Esophagus (tissue), 2 donors: ENCODE measurements around the gene TEC. TPM values are rescaled to one million over a fixed set of nuclear protein-coding genes. Genes with fewer than 3 reads are reported as not detected.

Source experiments
- H3K27ac ChIP-seq, 2 donors: one replicate each; pipeline ENCODE4 v1.5.1; 2013; ENCODE audit warnings: low read depth in 2 of 2, mild to moderate bottlenecking in 2 of 2, inconsistent platforms in 1 of 2, low read length in 1 of 2, moderate library complexity in 1 of 2
- H3K27me3 ChIP-seq, 2 donors: one replicate each; pipeline ENCODE4 v1.6.1; 2013; ENCODE audit warnings: low read length in 2 of 2, control low read depth in 1 of 2, mild to moderate bottlenecking in 1 of 2; ENCODE audit not compliant: insufficient read depth in 2 of 2, control insufficient read depth in 1 of 2
- H3K36me3 ChIP-seq, 2 donors: one replicate each; pipeline ENCODE4 v1.6.1; 2013; ENCODE audit warnings: low read length in 1 of 2; ENCODE audit not compliant: control insufficient read depth in 2 of 2, insufficient read depth in 2 of 2
- H3K4me1 ChIP-seq, 2 donors: one replicate each; pipeline ENCODE4 v1.6.1; 2013; ENCODE audit warnings: low read length in 1 of 2; ENCODE audit not compliant: control insufficient read depth in 2 of 2, insufficient read depth in 2 of 2
- H3K4me3 ChIP-seq, 2 donors: one replicate each; pipeline ENCODE4 v1.5.1; 2013; ENCODE audit warnings: low read length in 2 of 2, mild to moderate bottlenecking in 2 of 2, low read depth in 1 of 2, moderate library complexity in 1 of 2
- H3K9me3 ChIP-seq, 2 donors: one replicate each; pipeline ENCODE4 v1.6.1; 2013; ENCODE audit warnings: mild to moderate bottlenecking in 2 of 2, low read depth in 1 of 2, low read length in 1 of 2, moderate library complexity in 1 of 2; ENCODE audit not compliant: control insufficient read depth in 2 of 2, insufficient read depth in 1 of 2
- WGBS, 2 donors: extraction: QIAGEN DNeasy Blood & Tissue Kit; methylation state at CpG; one replicate each; pipeline ENCODE4 v1.1.7; 2013; 5-methylcytosine and 5-hydroxymethylcytosine counted together
- polyA plus RNA-seq, 2 donors: library from polyadenylated mRNA; stranded (reverse); fragments of 200-250 nt; gene quantifications; one replicate each; pipeline ENCODE4 v1.2.3, GENCODE V29; 2013
- donor health status: healthy with polysubstance abuse.
- donor health status: Bipolar disorder and iron deficiency.

TEC gene
- polyA plus RNA-seq, 2 donors = 5.0 to 5.3 TPM

DNA sequence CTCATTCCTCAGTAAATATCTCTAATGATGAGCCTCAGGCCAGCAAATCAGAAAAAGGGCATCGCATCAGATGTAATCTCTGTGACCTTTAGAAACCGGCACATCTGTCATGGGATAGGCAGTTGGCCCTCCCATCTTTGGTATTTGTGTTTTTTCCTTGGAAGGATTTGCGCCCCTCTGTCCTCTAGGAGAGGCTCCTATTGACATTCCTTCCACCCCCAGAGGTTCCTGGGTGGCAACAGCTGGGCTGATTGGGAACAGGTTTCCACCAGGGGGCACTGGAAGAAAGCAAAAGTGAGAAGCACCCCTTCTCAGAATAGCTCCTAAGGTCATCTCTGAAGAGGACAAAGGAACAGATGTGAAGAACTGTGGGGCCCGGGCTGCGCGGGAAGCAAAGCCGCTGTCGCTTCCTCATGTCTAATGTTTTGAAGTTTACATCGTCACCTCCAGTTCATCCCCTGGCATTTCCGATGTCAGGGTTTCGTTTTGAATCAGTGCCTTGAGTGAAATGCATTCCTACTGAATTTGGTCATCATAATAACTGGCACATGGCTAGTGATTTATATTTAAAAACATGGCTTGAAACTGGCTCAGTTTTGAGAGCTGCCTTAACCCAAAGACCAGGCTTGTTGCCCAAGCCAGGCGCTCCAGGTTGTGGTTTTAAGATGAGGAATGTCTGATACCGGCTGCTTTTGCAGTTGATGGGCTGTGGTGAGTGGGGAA is 141.8 kb downstream of the TEC start:
- Histone ChIP-seq H3K9me3 (no peaks in the 10 kb centered on the region), H3K27ac (peak overlapping the region; percentile 22 to 30), H3K27me3 (no peaks in the 10 kb centered on the region), H3K36me3 (no peaks in the 10 kb centered on the region), H3K4me1 (peaks cover 0 to 4% of the 10 kb centered on the region in 2 donors), H3K4me3 (peak overlapping the region in 1 of 2 donors; percentile 14)
- WGBS, 2 donors = 10 to 14% methylated on average over 13 of the region's 13 CpGs

GRCh38 chr4:48127231-48127630 is 142.4 kb downstream of the TEC start:
- 31 to 36% methylated on average over 3 of the region's 3 CpGs for WGBS, 2 donors
- Histone ChIP-seq H3K36me3 (no peaks in the 10 kb centered on the region), H3K9me3 (no peaks in the 10 kb centered on the region), H3K27ac (no peak overlapping the region), H3K4me1 (peaks cover 0 to 4% of the 10 kb centered on the region in 2 donors), H3K4me3 (no peak overlapping the region), H3K27me3 (no peaks in the 10 kb centered on the region)

DNA sequence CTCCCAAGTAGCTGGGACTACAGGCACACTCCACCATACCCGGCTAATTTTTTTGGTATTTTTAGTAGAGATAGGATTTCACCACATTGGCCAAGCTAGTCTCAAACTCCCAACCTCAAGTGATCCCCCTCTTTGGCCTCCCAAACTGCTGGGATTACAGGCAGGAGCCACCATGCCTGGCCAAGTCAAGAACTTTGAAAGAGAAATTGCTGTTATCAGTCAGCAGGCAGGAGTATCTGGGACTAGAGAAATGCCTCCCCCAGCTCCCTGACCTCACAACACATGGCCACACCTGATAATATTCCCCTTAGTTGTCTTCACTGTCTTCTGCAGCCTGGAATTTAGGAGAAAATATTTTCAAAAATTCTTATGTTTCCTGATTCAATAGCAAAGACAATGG is 143.0 kb downstream of the TEC start:
- H3K36me3 ChIP-seq = no peaks in the 10 kb centered on the region
- 89 to 95% methylated on average over 1 of the region's 1 CpG for WGBS, 2 donors
- H3K4me1 ChIP-seq = peaks cover 0 to 4% of the 10 kb centered on the region in 2 donors
- H3K27me3 ChIP-seq = no peaks in the 10 kb centered on the region
- no peak overlapping the region for H3K27ac ChIP-seq
- H3K9me3 ChIP-seq = no peaks in the 10 kb centered on the region
- H3K4me3 ChIP-seq = no peak overlapping the region

DNA sequence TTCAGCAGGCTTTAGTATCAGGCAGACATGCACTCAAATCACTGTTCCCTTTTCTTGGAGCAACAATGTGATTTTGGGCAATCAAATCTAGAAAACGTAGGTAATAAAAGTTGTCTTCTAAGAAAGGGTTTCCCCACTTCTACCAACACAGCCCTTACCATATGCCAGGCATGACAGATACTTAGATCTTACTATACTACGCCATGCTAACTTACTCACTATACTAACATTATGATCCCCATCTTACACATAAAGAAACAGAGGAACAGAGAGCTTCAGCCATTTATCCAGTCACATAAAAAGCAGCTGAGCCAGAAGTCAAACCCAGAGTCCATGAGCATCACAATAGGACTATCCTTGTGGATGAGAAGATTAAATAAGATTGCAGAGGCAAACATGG is 144.8 kb downstream of the TEC start:
- H3K27ac ChIP-seq = no peak overlapping the region
- WGBS, 2 donors = 70 to 83% methylated on average over 2 of the region's 2 CpGs
- no peak overlapping the region for H3K4me3 ChIP-seq
- no peaks in the 10 kb centered on the region for H3K27me3 ChIP-seq
- H3K36me3 ChIP-seq = no peaks in the 10 kb centered on the region
- H3K4me1 ChIP-seq = peaks cover 0 to 4% of the 10 kb centered on the region in 2 donors
- H3K9me3 ChIP-seq = no peaks in the 10 kb centered on the region

GRCh38 chr4:48122756-48123155 is 146.9 kb downstream of the TEC start:
- H3K4me1 ChIP-seq = peaks cover 0 to 3% of the 10 kb centered on the region in 2 donors
- WGBS, 2 donors = 67 to 88% methylated on average over 1 of the region's 1 CpG
- H3K27ac ChIP-seq = no peak overlapping the region
- no peaks in the 10 kb centered on the region for H3K27me3 ChIP-seq
- H3K4me3 ChIP-seq = no peak overlapping the region
- H3K36me3 ChIP-seq = no peaks in the 10 kb centered on the region
- no peaks in the 10 kb centered on the region for H3K9me3 ChIP-seq

DNA sequence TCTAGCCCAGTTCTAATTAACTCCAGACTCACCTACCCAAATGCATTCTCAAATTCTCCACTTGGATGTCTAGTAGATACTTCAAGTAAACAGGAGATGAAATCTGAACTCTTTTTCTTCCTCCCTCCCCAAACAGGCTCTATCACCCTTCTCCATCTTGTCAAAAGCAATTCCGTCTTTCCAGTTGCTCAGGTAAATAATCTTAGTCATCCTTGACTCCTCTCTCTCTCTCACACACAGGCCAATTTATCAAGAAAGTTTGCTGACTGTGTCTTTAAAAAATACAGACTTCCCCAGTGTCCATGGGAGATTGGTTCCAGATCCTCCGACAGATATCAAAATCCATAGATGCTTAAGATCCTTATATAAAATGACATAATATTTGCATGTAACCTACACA is 148.5 kb downstream of the TEC start:
- H3K4me1 ChIP-seq = no peaks in the 10 kb centered on the region
- WGBS, 2 donors = 70 to 76% methylated on average over 2 of the region's 2 CpGs
- no peak overlapping the region for H3K4me3 ChIP-seq
- no peaks in the 10 kb centered on the region for H3K27me3 ChIP-seq
- H3K36me3 ChIP-seq = no peaks in the 10 kb centered on the region
- H3K27ac ChIP-seq = no peak overlapping the region
- no peaks in the 10 kb centered on the region for H3K9me3 ChIP-seq

- Histone ChIP-seq H3K36me3 (no peaks in the 10 kb centered on the region), H3K4me3 (no peak overlapping the region), H3K4me1 (no peaks in the 10 kb centered on the region), H3K27ac (no peak overlapping the region), H3K27me3 (no peaks in the 10 kb centered on the region), H3K9me3 (no peaks in the 10 kb centered on the region)
- WGBS, 2 donors = 89 to 92% methylated on average over 13 of the region's 13 CpGs
Measured at GRCh38 chr4:48120132-48120531, 149.5 kb downstream of the TEC start.

DNA sequence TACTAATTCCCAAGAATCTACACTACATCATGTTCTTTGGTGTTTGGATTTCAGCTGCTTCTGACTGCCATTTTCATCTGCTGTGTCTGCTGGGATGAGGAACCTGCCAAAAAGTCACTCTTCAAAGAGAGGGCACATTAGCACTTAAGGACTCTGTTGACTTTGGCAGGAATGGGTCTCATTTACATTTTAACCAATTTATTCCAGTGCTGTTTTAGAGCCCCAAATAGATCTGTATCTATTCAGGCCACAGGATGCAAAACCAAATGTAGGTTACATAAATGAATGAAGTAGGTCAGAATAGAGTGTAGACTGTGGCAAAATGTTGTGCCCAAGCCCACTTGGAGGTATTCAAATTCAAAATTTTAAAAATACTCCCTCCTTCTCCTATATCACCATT is 150.0 kb downstream of the TEC start:
- H3K4me1 ChIP-seq = no peaks in the 10 kb centered on the region
- H3K27ac ChIP-seq = no peak overlapping the region
- no peaks in the 10 kb centered on the region for H3K9me3 ChIP-seq
- no peak overlapping the region for H3K4me3 ChIP-seq
- no peaks in the 10 kb centered on the region for H3K36me3 ChIP-seq
- H3K27me3 ChIP-seq = no peaks in the 10 kb centered on the region

GRCh38 chr4:48118081-48118480 is 151.6 kb downstream of the TEC start:
- 86 to 88% methylated on average over 2 of the region's 2 CpGs for WGBS, 2 donors
- Histone ChIP-seq H3K9me3 (no peaks in the 10 kb centered on the region), H3K36me3 (no peaks in the 10 kb centered on the region), H3K4me1 (no peaks in the 10 kb centered on the region), H3K27ac (no peak overlapping the region), H3K27me3 (no peaks in the 10 kb centered on the region), H3K4me3 (no peak overlapping the region)

DNA sequence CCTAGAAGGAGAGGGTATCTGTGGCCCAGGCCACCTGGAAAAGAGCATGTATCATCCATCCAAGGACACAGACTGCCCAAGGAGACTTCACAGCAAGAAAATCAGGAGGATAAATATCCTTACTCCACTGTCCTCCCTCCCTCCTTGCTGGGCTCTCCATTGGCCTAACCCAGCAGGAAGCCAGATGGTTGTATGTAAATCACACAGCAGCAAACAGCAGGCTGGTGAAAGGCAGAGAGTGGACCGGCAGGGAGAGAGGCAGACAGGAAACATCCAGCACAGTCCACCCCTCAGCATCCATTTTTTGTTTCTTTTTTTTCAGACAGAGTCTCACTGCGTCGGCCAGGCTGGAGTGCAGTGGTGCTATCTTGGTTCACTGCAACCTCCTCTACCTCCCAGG is 153.1 kb downstream of the TEC start:
- no peaks in the 10 kb centered on the region for H3K36me3 ChIP-seq
- H3K9me3 ChIP-seq = no peaks in the 10 kb centered on the region
- no peak overlapping the region for H3K27ac ChIP-seq
- no peak overlapping the region for H3K4me3 ChIP-seq
- 73 to 75% methylated on average over 3 of the region's 3 CpGs for WGBS, 2 donors
- no peaks in the 10 kb centered on the region for H3K4me1 ChIP-seq
- no peaks in the 10 kb centered on the region for H3K27me3 ChIP-seq
